Measurements from ENCODE around the gene PSMC3. TPM values are rescaled to one million over a fixed set of nuclear protein-coding genes. Genes with fewer than 3 reads are reported as not detected.
A peak's percentile ranks its signal among the peaks of the same experiment; 100 is the strongest.

Gene PSMC3
- polyA plus RNA-seq, 1 experiment, result 290 TPM

DNA sequence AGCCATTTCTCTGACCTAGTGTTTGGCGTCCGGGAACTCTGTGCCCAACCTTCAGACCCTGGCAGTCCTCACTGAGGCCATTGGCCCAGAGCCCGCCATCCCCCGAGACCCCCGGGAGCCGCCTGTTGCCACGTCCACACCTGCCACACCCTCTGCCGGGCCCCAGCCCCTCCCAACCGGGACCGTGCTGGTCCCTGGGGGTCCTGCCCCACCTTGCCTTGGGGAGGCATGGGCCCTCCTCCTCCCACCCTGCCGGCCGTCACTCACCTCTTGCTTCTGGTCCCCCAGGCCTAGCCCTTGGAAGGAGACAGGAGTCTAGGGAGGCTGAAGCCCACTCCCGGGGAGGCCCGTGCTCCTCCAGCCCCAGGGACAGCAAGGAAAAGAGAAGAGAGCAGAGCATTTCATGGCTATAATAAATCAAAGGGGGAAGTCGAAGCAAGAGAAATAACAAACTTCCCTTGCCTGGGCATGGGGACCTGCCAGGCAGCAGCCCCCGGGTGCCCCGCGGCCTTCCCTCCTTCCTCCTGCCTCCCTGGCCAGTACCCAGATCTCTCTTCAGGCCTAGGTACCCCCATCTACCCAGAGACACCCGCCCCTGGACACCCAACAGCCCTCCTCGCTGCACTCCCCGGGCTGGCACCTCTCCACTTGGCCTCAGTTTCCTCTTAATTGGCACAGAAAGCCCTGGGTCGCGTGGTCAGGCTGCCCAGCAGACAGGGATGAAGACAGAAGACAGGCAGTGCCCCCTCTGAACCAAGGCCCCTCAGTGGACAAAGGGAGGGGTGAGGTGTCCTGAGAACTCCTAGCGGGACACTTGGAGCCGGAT lies 30.8 kb downstream of the PSMC3 start:
- ChIA-PET CTCF (no interaction called here), POLR2A (no interaction called here)
- Histone ChIP-seq H3K27me3 (ENCODE audit: control insufficient read depth, insufficient read depth, low read length) (no peaks in the 10 kb centered on the region), H3K9me3 (ENCODE audit: control insufficient read depth, insufficient read depth, low read length) (no peaks in the 10 kb centered on the region; the same call in 1 of the 2 replicates), H3K27ac (ENCODE audit: low read depth, low read length) (no peak overlapping the region), H3K4me3 (ENCODE audit: low read depth, low read length) (no peak overlapping the region)
- DNase-seq (ENCODE audit: low read depth, low spot score), result no peak
- no peak for TF ChIP-seq CTCF (IDR thresholded peaks at IDR 0.05; ENCODE audit: low read depth, low read length)

GRCh38 chr11:47394322-47395222 lies 31.7 kb downstream of the PSMC3 start:
- no peak for DNase-seq (ENCODE audit: low read depth, low spot score)
- CTCF ChIA-PET, result interaction anchor here (3.4 kb wide), 1 partner anchor 20 kb away, joined by 31 read pairs; no protein-coding TSS in a partner anchor
- Histone ChIP-seq H3K4me3 (ENCODE audit: low read depth, low read length) (no peak overlapping the region), H3K9me3 (ENCODE audit: control insufficient read depth, insufficient read depth, low read length) (no peaks in the 10 kb centered on the region; the same call in 1 of the 2 replicates), H3K27me3 (ENCODE audit: control insufficient read depth, insufficient read depth, low read length) (no peaks in the 10 kb centered on the region), H3K27ac (ENCODE audit: low read depth, low read length) (no peak overlapping the region)
- POLR2A ChIA-PET, result no interaction called here
- no peak for TF ChIP-seq CTCF (IDR thresholded peaks at IDR 0.05; ENCODE audit: low read depth, low read length)

- Histone ChIP-seq H3K4me3 (ENCODE audit: low read depth, low read length) (no peak overlapping the region), H3K27ac (ENCODE audit: low read depth, low read length) (peak overlapping the region; percentile 89), H3K27me3 (ENCODE audit: control insufficient read depth, insufficient read depth, low read length) (no peaks in the 10 kb centered on the region), H3K9me3 (ENCODE audit: control insufficient read depth, insufficient read depth, low read length) (no peaks in the 10 kb centered on the region; the same call in 1 of the 2 replicates)
- DNase-seq (ENCODE audit: low read depth, low spot score), result no peak
- CTCF ChIA-PET, result interaction anchor here (0.7 to 3.4 kb wide), 3 partner anchors 20 to 215 kb away, joined by 3 to 31 read pairs (median 5); no protein-coding TSS in a partner anchor
- TF ChIP-seq CTCF (IDR thresholded peaks at IDR 0.05; ENCODE audit: low read depth, low read length), result no peak
- POLR2A ChIA-PET, result interaction anchor here (1.0 kb wide), 1 partner anchor 13 kb away, joined by 3 read pairs; no protein-coding TSS in a partner anchor
Measured at GRCh38 chr11:47394050-47394321, 32.3 kb downstream of the PSMC3 start.

- H3K4me3 ChIP-seq (ENCODE audit: low read depth, low read length), result no peak overlapping the region
- peak overlapping the region; percentile 89 for H3K27ac ChIP-seq (ENCODE audit: low read depth, low read length)
- no peaks in the 10 kb centered on the region for H3K27me3 ChIP-seq (ENCODE audit: control insufficient read depth, insufficient read depth, low read length)
- TF ChIP-seq CTCF (IDR thresholded peaks at IDR 0.05; ENCODE audit: low read depth, low read length), result no peak
- ChIA-PET POLR2A (interaction anchor here (0.6 to 2.3 kb wide), 3 partner anchors 14 to 57 kb away, joined by 3 to 9 read pairs (median 7); partner anchors contain the start of gene SLC39A13), CTCF (interaction anchor here (0.5 to 3.4 kb wide), 6 partner anchors 18 to 214 kb away, joined by 3 to 31 read pairs (median 4); no protein-coding TSS in a partner anchor)
- H3K9me3 ChIP-seq (ENCODE audit: control insufficient read depth, insufficient read depth, low read length), result no peaks in the 10 kb centered on the region; the same call in 1 of the 2 replicates
- peak; percentile 53 for DNase-seq (ENCODE audit: low read depth, low spot score)
Measured at GRCh38 chr11:47393163-47394049, 32.8 kb downstream of the PSMC3 start.
